HepG2 (cell line): ENCODE data around the gene SH3D19. TPM values are rescaled to one million over a fixed set of nuclear protein-coding genes. Genes with fewer than 3 reads are reported as not detected.

ENCODE experiments used
- AKAP8 ChIP-seq: sonication (generic); formaldehyde crosslinking; IDR thresholded peaks from 2 replicates; pipeline ENCODE4 v1.5.1; 2020; ENCODE audit warnings: mild to moderate bottlenecking, missing genetic modification reagents
- CEBPB ChIP-seq: IDR thresholded peaks from 2 replicates; pipeline ENCODE4 v1.6.1; 2011; ENCODE audit warnings: low read depth, low read length, improper control_type of control experiment, borderline replicate concordance
- CREB1 ChIP-seq, 2 experiments: fragments of 450-650 bp in 1 of 2; IDR thresholded peaks; 2 replicates each; pipeline ENCODE4 v1.6.1; 2016 to 2017; ENCODE audit warnings: control low read depth in 1 of 2, mild to moderate bottlenecking in 1 of 2, missing compliant biosample characterization in 1 of 2, missing genetic modification characterization in 1 of 2
- EHMT2 ChIP-seq: fragments of 200-600 bp; sonication (generic); IDR thresholded peaks from 2 replicates; pipeline ENCODE4 v1.7.0; 2017; ENCODE audit warnings: antibody characterized with exemption, low read depth, low read length, borderline replicate concordance
- ZBTB38 ChIP-seq: sonication (generic); formaldehyde crosslinking; IDR thresholded peaks from 2 replicates; pipeline ENCODE4 v1.5.1; 2020; ENCODE audit warnings: mild to moderate bottlenecking, missing genetic modification reagents
- ZNF10 ChIP-seq: sonication (generic); formaldehyde crosslinking; IDR thresholded peaks from 2 replicates; pipeline ENCODE4 v1.4.0; 2020; ENCODE audit warnings: mild to moderate bottlenecking, low read depth, missing genetic modification reagents, borderline replicate concordance
- ZNF12 ChIP-seq: sonication (generic); formaldehyde crosslinking; IDR thresholded peaks from 2 replicates; pipeline ENCODE4 v1.5.0; 2020; ENCODE audit warnings: missing genetic modification reagents
- ZNF121 ChIP-seq: sonication (generic); formaldehyde crosslinking; IDR thresholded peaks from 2 replicates; pipeline ENCODE4 v1.5.0; 2020; ENCODE audit warnings: mild to moderate bottlenecking, missing genetic modification reagents
- ZNF143 ChIP-seq: sonication (generic); formaldehyde crosslinking; IDR thresholded peaks from 2 replicates; pipeline ENCODE4 v1.4.0; 2020; ENCODE audit warnings: missing genetic modification reagents
- ZNF367 ChIP-seq: sonication (generic); formaldehyde crosslinking; IDR thresholded peaks from 2 replicates; pipeline ENCODE4 v1.4.0; 2020; ENCODE audit warnings: missing genetic modification reagents, borderline replicate concordance
- ZNF629 ChIP-seq: sonication (generic); formaldehyde crosslinking; conservative IDR thresholded peaks from 2 replicates; pipeline ENCODE4 v1.5.0; 2020; ENCODE audit warnings: missing genetic modification reagents
- ZNF749 ChIP-seq: sonication (generic); formaldehyde crosslinking; IDR thresholded peaks from 2 replicates; pipeline ENCODE4 v1.8.0; 2022; ENCODE audit warnings: mild to moderate bottlenecking, missing genetic modification reagents, moderate library complexity, borderline replicate concordance
- ZNF784 ChIP-seq: sonication (generic); formaldehyde crosslinking; IDR thresholded peaks from 2 replicates; pipeline ENCODE4 v1.5.1; 2020; ENCODE audit warnings: missing genetic modification reagents, mild to moderate bottlenecking, borderline replicate concordance
- ZNF83 ChIP-seq: sonication (generic); formaldehyde crosslinking; IDR thresholded peaks from 2 replicates; pipeline ENCODE4 v1.4.0; 2020; ENCODE audit warnings: missing genetic modification reagents, mild to moderate bottlenecking, borderline replicate concordance
- polyA plus RNA-seq, 8 experiments: library from polyadenylated mRNA; depleted of rRNA in 3 of 8; stranded (reverse) in 7 of 8; unstranded in 1 of 8; fragments of >200 nt; fragmentation: Illumina TruSeq in 4 of 8; extraction: Trizol in 4 of 8; gene quantifications; 2 replicates each; pipeline versions ENCODE4 v1.2.1 to v1.2.3, GENCODE V29; 2011 to 2016; ENCODE audit warnings: low read depth in 4 of 8, missing spikeins in 1 of 8, mixed read lengths in 1 of 8; ENCODE audit not compliant: insufficient read depth in 1 of 8
- total RNA-seq, 5 experiments: library from RNA; depleted of rRNA; stranded (reverse); fragments of >200 nt; fragmentation: Illumina TruSeq; extraction: Trizol; gene quantifications; 2 replicates each; pipeline ENCODE4 v1.2.3, GENCODE V29; 2016; ENCODE audit warnings: low read depth in 1 of 5
- TF ChIP-seq, protein P1 (sequence below): sonication (generic); formaldehyde crosslinking; IDR thresholded peaks from 2 replicates; pipeline ENCODE4 v1.5.1; 2020; ENCODE audit warnings: mild to moderate bottlenecking, moderate library complexity, missing genetic modification reagents
- TF ChIP-seq, protein P2 (sequence below), 2 experiments: IDR thresholded peaks; 2 replicates each; pipeline ENCODE4 v1.6.1; 2011 to 2012; ENCODE audit warnings: low read length in 2 of 2, borderline replicate concordance in 1 of 2, low read depth in 1 of 2, mild to moderate bottlenecking in 1 of 2, moderate library complexity in 1 of 2
- TF ChIP-seq, protein P3 (sequence below): IDR thresholded peaks from 2 replicates; pipeline ENCODE4 v1.6.1; 2018; ENCODE audit warnings: missing genetic modification reagents, mild to moderate bottlenecking, missing compliant biosample characterization
- TF ChIP-seq, protein P4 (sequence below): IDR thresholded peaks from 2 replicates; pipeline ENCODE4 v1.4.0; 2020; ENCODE audit warnings: mild to moderate bottlenecking, missing genetic modification reagents

The SH3D19 gene
- total and polyA plus RNA-seq, 2 of the 13 experiments (the other 11 are each of a cell fraction or from before 2014, with no cell fraction given), result 31.2 to 38.0 TPM

- TF ChIP-seq, protein P1, sequence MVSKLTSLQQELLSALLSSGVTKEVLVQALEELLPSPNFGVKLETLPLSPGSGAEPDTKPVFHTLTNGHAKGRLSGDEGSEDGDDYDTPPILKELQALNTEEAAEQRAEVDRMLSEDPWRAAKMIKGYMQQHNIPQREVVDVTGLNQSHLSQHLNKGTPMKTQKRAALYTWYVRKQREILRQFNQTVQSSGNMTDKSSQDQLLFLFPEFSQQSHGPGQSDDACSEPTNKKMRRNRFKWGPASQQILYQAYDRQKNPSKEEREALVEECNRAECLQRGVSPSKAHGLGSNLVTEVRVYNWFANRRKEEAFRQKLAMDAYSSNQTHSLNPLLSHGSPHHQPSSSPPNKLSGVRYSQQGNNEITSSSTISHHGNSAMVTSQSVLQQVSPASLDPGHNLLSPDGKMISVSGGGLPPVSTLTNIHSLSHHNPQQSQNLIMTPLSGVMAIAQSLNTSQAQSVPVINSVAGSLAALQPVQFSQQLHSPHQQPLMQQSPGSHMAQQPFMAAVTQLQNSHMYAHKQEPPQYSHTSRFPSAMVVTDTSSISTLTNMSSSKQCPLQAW, result peak; percentile 67; the same call in 1 of the 2 replicates
- TF ChIP-seq AKAP8 (peak; percentile 77; the same call in 1 of the 2 replicates), ZNF784 (no peak), ZNF121 (0 out of 2 replicates have a peak, but pooled peaks have one; percentile 35), CREB1 (IDR thresholded peaks at IDR 0.05) (peak; percentile 45), CREB1 (CRISPR knock-in tag; IDR thresholded peaks at IDR 0.05) (peak; percentile 10; the same call in 1 of the 2 replicates), ZNF10 (no peak), ZNF749 (CRISPR knock-in tag) (peak; percentile 82; the same call in 1 of the 2 replicates), ZBTB38 (CRISPR knock-in tag) (peak; percentile 86), ZNF83 (CRISPR knock-in tag) (no peak), ZNF629 (CRISPR knock-in tag) (peak; percentile 66; the same call in 1 of the 2 replicates), ZNF12 (CRISPR knock-in tag) (0 out of 2 replicates have a peak, but pooled peaks have one; percentile 29), CEBPB (peak; percentile 15; the same call in 1 of the 2 replicates), EHMT2 (no peak), ZNF367 (CRISPR knock-in tag) (no peak), ZNF143 (CRISPR knock-in tag) (0 out of 2 replicates have a peak, but pooled peaks have one; percentile 20)
- TF ChIP-seq, protein P2, sequence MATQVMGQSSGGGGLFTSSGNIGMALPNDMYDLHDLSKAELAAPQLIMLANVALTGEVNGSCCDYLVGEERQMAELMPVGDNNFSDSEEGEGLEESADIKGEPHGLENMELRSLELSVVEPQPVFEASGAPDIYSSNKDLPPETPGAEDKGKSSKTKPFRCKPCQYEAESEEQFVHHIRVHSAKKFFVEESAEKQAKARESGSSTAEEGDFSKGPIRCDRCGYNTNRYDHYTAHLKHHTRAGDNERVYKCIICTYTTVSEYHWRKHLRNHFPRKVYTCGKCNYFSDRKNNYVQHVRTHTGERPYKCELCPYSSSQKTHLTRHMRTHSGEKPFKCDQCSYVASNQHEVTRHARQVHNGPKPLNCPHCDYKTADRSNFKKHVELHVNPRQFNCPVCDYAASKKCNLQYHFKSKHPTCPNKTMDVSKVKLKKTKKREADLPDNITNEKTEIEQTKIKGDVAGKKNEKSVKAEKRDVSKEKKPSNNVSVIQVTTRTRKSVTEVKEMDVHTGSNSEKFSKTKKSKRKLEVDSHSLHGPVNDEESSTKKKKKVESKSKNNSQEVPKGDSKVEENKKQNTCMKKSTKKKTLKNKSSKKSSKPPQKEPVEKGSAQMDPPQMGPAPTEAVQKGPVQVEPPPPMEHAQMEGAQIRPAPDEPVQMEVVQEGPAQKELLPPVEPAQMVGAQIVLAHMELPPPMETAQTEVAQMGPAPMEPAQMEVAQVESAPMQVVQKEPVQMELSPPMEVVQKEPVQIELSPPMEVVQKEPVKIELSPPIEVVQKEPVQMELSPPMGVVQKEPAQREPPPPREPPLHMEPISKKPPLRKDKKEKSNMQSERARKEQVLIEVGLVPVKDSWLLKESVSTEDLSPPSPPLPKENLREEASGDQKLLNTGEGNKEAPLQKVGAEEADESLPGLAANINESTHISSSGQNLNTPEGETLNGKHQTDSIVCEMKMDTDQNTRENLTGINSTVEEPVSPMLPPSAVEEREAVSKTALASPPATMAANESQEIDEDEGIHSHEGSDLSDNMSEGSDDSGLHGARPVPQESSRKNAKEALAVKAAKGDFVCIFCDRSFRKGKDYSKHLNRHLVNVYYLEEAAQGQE (IDR thresholded peaks at IDR 0.05; ENCODE audit: borderline replicate concordance in 1 of 2, low read depth in 1 of 2, low read length in 2 of 2), result peak in 1 of 2 experiments; percentile 54; a peak in 1 of 4 replicates
- TF ChIP-seq, protein P3, sequence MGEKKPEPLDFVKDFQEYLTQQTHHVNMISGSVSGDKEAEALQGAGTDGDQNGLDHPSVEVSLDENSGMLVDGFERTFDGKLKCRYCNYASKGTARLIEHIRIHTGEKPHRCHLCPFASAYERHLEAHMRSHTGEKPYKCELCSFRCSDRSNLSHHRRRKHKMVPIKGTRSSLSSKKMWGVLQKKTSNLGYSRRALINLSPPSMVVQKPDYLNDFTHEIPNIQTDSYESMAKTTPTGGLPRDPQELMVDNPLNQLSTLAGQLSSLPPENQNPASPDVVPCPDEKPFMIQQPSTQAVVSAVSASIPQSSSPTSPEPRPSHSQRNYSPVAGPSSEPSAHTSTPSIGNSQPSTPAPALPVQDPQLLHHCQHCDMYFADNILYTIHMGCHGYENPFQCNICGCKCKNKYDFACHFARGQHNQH, result peak; percentile 89
- TF ChIP-seq, protein P4, sequence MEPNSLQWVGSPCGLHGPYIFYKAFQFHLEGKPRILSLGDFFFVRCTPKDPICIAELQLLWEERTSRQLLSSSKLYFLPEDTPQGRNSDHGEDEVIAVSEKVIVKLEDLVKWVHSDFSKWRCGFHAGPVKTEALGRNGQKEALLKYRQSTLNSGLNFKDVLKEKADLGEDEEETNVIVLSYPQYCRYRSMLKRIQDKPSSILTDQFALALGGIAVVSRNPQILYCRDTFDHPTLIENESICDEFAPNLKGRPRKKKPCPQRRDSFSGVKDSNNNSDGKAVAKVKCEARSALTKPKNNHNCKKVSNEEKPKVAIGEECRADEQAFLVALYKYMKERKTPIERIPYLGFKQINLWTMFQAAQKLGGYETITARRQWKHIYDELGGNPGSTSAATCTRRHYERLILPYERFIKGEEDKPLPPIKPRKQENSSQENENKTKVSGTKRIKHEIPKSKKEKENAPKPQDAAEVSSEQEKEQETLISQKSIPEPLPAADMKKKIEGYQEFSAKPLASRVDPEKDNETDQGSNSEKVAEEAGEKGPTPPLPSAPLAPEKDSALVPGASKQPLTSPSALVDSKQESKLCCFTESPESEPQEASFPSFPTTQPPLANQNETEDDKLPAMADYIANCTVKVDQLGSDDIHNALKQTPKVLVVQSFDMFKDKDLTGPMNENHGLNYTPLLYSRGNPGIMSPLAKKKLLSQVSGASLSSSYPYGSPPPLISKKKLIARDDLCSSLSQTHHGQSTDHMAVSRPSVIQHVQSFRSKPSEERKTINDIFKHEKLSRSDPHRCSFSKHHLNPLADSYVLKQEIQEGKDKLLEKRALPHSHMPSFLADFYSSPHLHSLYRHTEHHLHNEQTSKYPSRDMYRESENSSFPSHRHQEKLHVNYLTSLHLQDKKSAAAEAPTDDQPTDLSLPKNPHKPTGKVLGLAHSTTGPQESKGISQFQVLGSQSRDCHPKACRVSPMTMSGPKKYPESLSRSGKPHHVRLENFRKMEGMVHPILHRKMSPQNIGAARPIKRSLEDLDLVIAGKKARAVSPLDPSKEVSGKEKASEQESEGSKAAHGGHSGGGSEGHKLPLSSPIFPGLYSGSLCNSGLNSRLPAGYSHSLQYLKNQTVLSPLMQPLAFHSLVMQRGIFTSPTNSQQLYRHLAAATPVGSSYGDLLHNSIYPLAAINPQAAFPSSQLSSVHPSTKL (CRISPR knock-in tag), result peak; percentile 94
These were observed 674 bp downstream of the SH3D19 start (continued) for GRCh38 chr4:151324752-151325110.
